Skin of body (tissue), 2 donors: ENCODE data around the gene SZT2. TPM values are rescaled to one million over a fixed set of nuclear protein-coding genes. Genes with fewer than 3 reads are reported as not detected.

Experiments used
- DNase-seq: peaks from one replicate; lab custom pipeline; 2025; lab: John Stamatoyannopoulos, UW
- total RNA-seq: library from RNA; depleted of rRNA; stranded (reverse); fragments of >200 nt; gene quantifications from one replicate; pipeline ENCODE4 v1.2.3, GENCODE V29; 2014

SZT2 gene
- total RNA-seq, 1 donor from 2014 or later: 25.9 TPM

GRCh38 chr1:43422995-43423671 is 33.4 kb downstream of the SZT2 start:
- DNase-seq: no peak

GRCh38 chr1:43423672-43424550 is 34.2 kb downstream of the SZT2 start:
- no peak for DNase-seq

- DNase-seq: no peak
Observed at GRCh38 chr1:43425045-43425444, 35.3 kb downstream of the SZT2 start.

- no peak for DNase-seq
Observed at GRCh38 chr1:43426221-43426620, 36.5 kb downstream of the SZT2 start.

- DNase-seq: no peak
Observed at GRCh38 chr1:43427524-43427923, 37.8 kb downstream of the SZT2 start.

- DNase-seq: no peak
Observed at GRCh38 chr1:43427941-43428340, 38.2 kb downstream of the SZT2 start.

GRCh38 chr1:43430831-43431230 is 41.1 kb downstream of the SZT2 start:
- DNase-seq: no peak

- DNase-seq: no peak
Observed at GRCh38 chr1:43431676-43432075, 42.0 kb downstream of the SZT2 start.

GRCh38 chr1:43432171-43432860 is 42.6 kb downstream of the SZT2 start:
- no peak for DNase-seq

- DNase-seq: no peak
Observed at GRCh38 chr1:43432907-43433306, 43.2 kb downstream of the SZT2 start.

- no peak for DNase-seq
Observed at GRCh38 chr1:43434256-43434655, 44.6 kb downstream of the SZT2 start.

- DNase-seq: peak; percentile 70
Observed at GRCh38 chr1:43435146-43436145, 45.7 kb downstream of the SZT2 start.

- no peak for DNase-seq
Observed at GRCh38 chr1:43436371-43436770, 46.7 kb downstream of the SZT2 start.

- DNase-seq: no peak
Observed at GRCh38 chr1:43437031-43437973, 47.6 kb downstream of the SZT2 start.

GRCh38 chr1:43438006-43438405 is 48.3 kb downstream of the SZT2 start:
- DNase-seq: no peak

- DNase-seq: no peak
Observed at GRCh38 chr1:43438576-43438952, 48.9 kb downstream of the SZT2 start.

- no peak for DNase-seq
Observed at GRCh38 chr1:43438953-43439581, 49.4 kb downstream of the SZT2 start.

- DNase-seq: no peak
Observed at GRCh38 chr1:43439781-43440180, 50.1 kb downstream of the SZT2 start.

- DNase-seq: no peak
Observed at GRCh38 chr1:43440358-43440757, 50.7 kb downstream of the SZT2 start.
